Hematopoietic multipotent progenitor cell (in vitro differentiated cells): ENCODE results near the gene AIFM2. TPM values are rescaled to one million over a fixed set of nuclear protein-coding genes. Genes with fewer than 3 reads are reported as not detected.
A peak's percentile ranks its signal among the peaks of the same experiment; 100 is the strongest.

Experiments
- DNase-seq, 3 donors: peaks; one replicate each; pipeline ENCODE4 v3.0.0-alpha.2; 2011 to 2015; ENCODE audit warnings: low read depth in 2 of 3, low spot score in 2 of 3
- total RNA-seq: library from RNA; depleted of rRNA; stranded (reverse); fragments of >200 nt; gene quantifications from one replicate; pipeline ENCODE4 v1.2.3, GENCODE V29; 2012

Gene AIFM2
- total RNA-seq, 1 donor, result 1.1 TPM

- peak; percentile 76 to 98 (median 96) for DNase-seq
Measured at GRCh38 chr10:70146489-70147258, 14.0 kb upstream of the AIFM2 start, which contains the start of gene TYSND1. TYSND1 (minus strand) TSS chr10:70146700; CDS start chr10:70146586, 114 bp downstream.

- DNase-seq, result peak; percentile 54 to 81 (median 77)
Measured at GRCh38 chr10:70145666-70146488, 13.3 kb upstream of the AIFM2 start.

GRCh38 chr10:70145166-70145665 is 12.6 kb upstream of the AIFM2 start:
- no peak for DNase-seq

- DNase-seq, result no peak
Measured at GRCh38 chr10:70144372-70145110, 11.9 kb upstream of the AIFM2 start.

- no peak for DNase-seq
Measured at GRCh38 chr10:70142555-70142954, 9.9 kb upstream of the AIFM2 start.

- DNase-seq, result no peak
Measured at GRCh38 chr10:70140297-70140696, 7.7 kb upstream of the AIFM2 start.

GRCh38 chr10:70139997-70140250 is 7.3 kb upstream of the AIFM2 start:
- no peak for DNase-seq

GRCh38 chr10:70139151-70139996 is 6.7 kb upstream of the AIFM2 start:
- DNase-seq, result no peak

GRCh38 chr10:70137927-70138883 is 5.6 kb upstream of the AIFM2 start:
- no peak for DNase-seq

- no peak for DNase-seq
Measured at GRCh38 chr10:70137135-70137534, 4.5 kb upstream of the AIFM2 start.

- no peak for DNase-seq
Measured at GRCh38 chr10:70135684-70136083, 3.1 kb upstream of the AIFM2 start.

GRCh38 chr10:70135046-70135445 is 2.4 kb upstream of the AIFM2 start:
- DNase-seq, result no peak

- no peak for DNase-seq
Measured at GRCh38 chr10:70131560-70131937, 1.1 kb downstream of the AIFM2 start.

- DNase-seq, result no peak
Measured at GRCh38 chr10:70130878-70131559, 1.6 kb downstream of the AIFM2 start.

GRCh38 chr10:70126700-70127395 is 5.8 kb downstream of the AIFM2 start:
- no peak for DNase-seq

- peak in 2 of 3 donors; percentile 63 to 88 for DNase-seq
Measured at GRCh38 chr10:70125918-70126552, 6.6 kb downstream of the AIFM2 start.

GRCh38 chr10:70124918-70125317 is 7.7 kb downstream of the AIFM2 start:
- no peak for DNase-seq

- no peak for DNase-seq
Measured at GRCh38 chr10:70124415-70124814, 8.2 kb downstream of the AIFM2 start.
